ENCODE results near the gene LYL1.

DNA sequence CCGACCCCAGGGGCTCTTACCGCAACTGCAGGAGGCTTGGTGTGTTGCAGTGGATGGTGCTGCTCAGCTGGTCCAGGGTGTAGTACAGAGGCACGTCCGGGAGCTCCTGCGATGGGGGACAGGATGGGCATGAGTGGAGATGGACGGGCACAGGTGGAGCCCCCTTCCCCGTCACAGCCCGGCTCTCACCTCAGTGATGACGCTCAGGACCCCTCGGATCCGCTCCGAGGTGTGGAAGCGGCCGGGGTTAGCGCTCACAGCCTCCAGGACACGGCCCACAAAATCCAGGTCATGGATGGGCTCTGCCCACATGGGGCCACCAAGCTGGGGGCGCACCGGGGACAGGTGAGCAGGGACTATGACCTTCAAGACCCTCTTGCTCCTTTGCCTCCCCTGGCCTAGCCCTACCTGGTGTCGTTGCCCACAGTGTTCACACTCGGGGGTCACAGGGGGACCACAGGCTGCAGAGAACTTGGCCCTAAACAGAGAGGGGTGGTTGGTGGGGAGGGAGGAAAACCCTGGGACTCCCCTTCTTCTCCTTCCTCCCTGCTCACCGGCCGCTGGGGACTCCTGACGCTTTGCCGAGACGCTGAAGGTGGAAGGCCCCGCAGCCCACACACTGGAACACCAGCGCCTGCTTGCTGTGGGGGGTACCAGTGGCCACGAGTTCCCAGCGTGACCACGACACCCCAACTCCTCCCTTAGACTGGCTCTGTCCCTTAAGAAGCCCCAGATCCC lies 6.9 kb upstream of the LYL1 start:
- TF ChIP-seq POLR2A (IDR thresholded peaks at IDR 0.05; ENCODE audit: low read length) (no peak), GATA1 (IDR thresholded peaks at IDR 0.05; ENCODE audit: low read depth, low read length) (no peak)
